GM23338 (cell line): ENCODE results near the gene AOC3. TPM values are rescaled to one million over a fixed set of nuclear protein-coding genes. Genes with fewer than 3 reads are reported as not detected.

ENCODE experiments used
- ATAC-seq: fragments of 200-7000 bp; cut with Tn5 transposase; 3 replicates; pipeline ENCODE4 v1.9.1; 2020
- DNase-seq: peaks from one replicate; pipeline ENCODE4 v3.0.0-alpha.2; 2015; ENCODE audit warnings: low spot score
- H2AFZ ChIP-seq: fragments of 200-600 bp; sonication (generic); 2 replicates; pipeline ENCODE4 v1.8.0; 2016; ENCODE audit warnings: antibody characterized with exemption, mild to moderate bottlenecking, moderate library complexity
- H3F3A ChIP-seq: fragments of 200-600 bp; sonication (generic); replicated peaks from 2 replicates; pipeline ENCODE4 v1.8.0; 2017; ENCODE audit warnings: antibody characterized with exemption, mixed run types, low read depth
- H3K27ac ChIP-seq: fragments of 200-600 bp; sonication (generic); 2 replicates; pipeline ENCODE4 v1.6.1; 2016; ENCODE audit warnings: low read depth
- H3K27me3 ChIP-seq: fragments of 200-600 bp; sonication (generic); 2 replicates; pipeline ENCODE4 v1.8.0; 2016; ENCODE audit warnings: mild to moderate bottlenecking, mixed run types, moderate library complexity; ENCODE audit not compliant: insufficient read depth
- H3K36me3 ChIP-seq: fragments of 200-600 bp; sonication (generic); 2 replicates; pipeline ENCODE4 v1.8.0; 2016; ENCODE audit warnings: mild to moderate bottlenecking; ENCODE audit not compliant: insufficient read depth
- H3K4me1 ChIP-seq: fragments of 200-600 bp; sonication (generic); 2 replicates; pipeline ENCODE4 v1.8.0; 2016; ENCODE audit warnings: mild to moderate bottlenecking, moderate library complexity; ENCODE audit not compliant: insufficient read depth
- H3K4me2 ChIP-seq: fragments of 200-600 bp; sonication (generic); 2 replicates; pipeline ENCODE4 v1.7.1; 2017; ENCODE audit warnings: mixed run types
- H3K4me3 ChIP-seq: fragments of 200-600 bp; sonication (generic); 2 replicates; pipeline ENCODE4 v1.6.1; 2016; ENCODE audit warnings: mixed run types
- H3K79me2 ChIP-seq: fragments of 200-600 bp; sonication (generic); replicated peaks from 2 replicates; pipeline ENCODE4 v1.8.0; 2017; ENCODE audit warnings: mild to moderate bottlenecking; ENCODE audit not compliant: insufficient read depth
- H3K9me2 ChIP-seq: fragments of 200-600 bp; sonication (generic); 2 replicates; pipeline ENCODE4 v1.8.0; 2017; ENCODE audit not compliant: insufficient read depth
- H4K20me1 ChIP-seq: fragments of 200-600 bp; sonication (generic); replicated peaks from 2 replicates; pipeline ENCODE4 v1.8.0; 2017; ENCODE audit warnings: mild to moderate bottlenecking; ENCODE audit not compliant: insufficient read depth
- H3K27ac Mint-ChIP-seq: 2 replicates; pipeline ENCODE4 v1.8.0; 2020; ENCODE audit warnings: inconsistent platforms, mild to moderate bottlenecking, moderate library complexity, mixed read lengths
- H3K27me3 Mint-ChIP-seq: 3 replicates; pipeline ENCODE4 v1.8.0; 2022; ENCODE audit warnings: low read depth, mild to moderate bottlenecking, moderate library complexity, mixed read lengths, inconsistent platforms; ENCODE audit not compliant: insufficient read depth, poor library complexity
- H3K36me3 Mint-ChIP-seq: 3 replicates; pipeline ENCODE4 v1.8.0; 2021; ENCODE audit warnings: low read depth, mild to moderate bottlenecking, inconsistent platforms, moderate library complexity, mixed read lengths
- H3K4me1 Mint-ChIP-seq: 3 replicates; pipeline ENCODE4 v1.8.0; 2020; ENCODE audit warnings: mild to moderate bottlenecking, inconsistent platforms, mixed read lengths
- H3K4me3 Mint-ChIP-seq: 3 replicates; pipeline ENCODE4 v1.8.0; 2021; ENCODE audit warnings: moderate library complexity, mild to moderate bottlenecking, inconsistent platforms, mixed read lengths
- H3K9me3 Mint-ChIP-seq: 3 replicates; pipeline ENCODE4 v1.8.0; 2020; ENCODE audit warnings: moderate library complexity, mild to moderate bottlenecking, inconsistent platforms, mixed read lengths
- CREB1 ChIP-seq: fragments of 250-450 bp; sonication (Bioruptor Pico); IDR thresholded peaks from 2 replicates; pipeline ENCODE4 v1.5.0; 2020; ENCODE audit warnings: low read depth, mild to moderate bottlenecking, moderate library complexity
- EZH2 ChIP-seq: fragments of 200-600 bp; sonication (generic); IDR thresholded peaks from one replicate; pipeline ENCODE4 v1.8.0; 2017; ENCODE audit warnings: antibody characterized with exemption, mild to moderate bottlenecking, low read depth; ENCODE audit not compliant: unreplicated experiment
- JUNB ChIP-seq: IDR thresholded peaks from one replicate; pipeline ENCODE4 v1.6.1; 2016; ENCODE audit warnings: antibody characterized with exemption; ENCODE audit not compliant: unreplicated experiment
- NANOG ChIP-seq: IDR thresholded peaks from 2 replicates; pipeline ENCODE4 v1.6.1; 2016; ENCODE audit warnings: antibody characterized with exemption, borderline replicate concordance
- STAT1 ChIP-seq: IDR thresholded peaks from one replicate; pipeline ENCODE4 v1.6.1; 2016; ENCODE audit warnings: antibody characterized with exemption; ENCODE audit not compliant: unreplicated experiment
- ZNF114 ChIP-seq: fragments of 250-450 bp; sonication (Bioruptor Pico); IDR thresholded peaks from 2 replicates; pipeline ENCODE4 v1.5.0; 2020; ENCODE audit warnings: mild to moderate bottlenecking, moderate library complexity
- ZNF331 ChIP-seq: fragments of 250-450 bp; sonication (Bioruptor Pico); IDR thresholded peaks from 2 replicates; pipeline ENCODE4 v1.5.0; 2020; ENCODE audit warnings: low read depth, mild to moderate bottlenecking, moderate library complexity
- polyA plus RNA-seq: library from polyadenylated mRNA; unstranded; fragments of >200 nt; fragmentation: Nextera tagmentation; extraction: Ambion mirVana; gene quantifications from 2 replicates; pipeline ENCODE4 v1.2.1, GENCODE V29; 2016
- total RNA-seq: library from RNA; depleted of rRNA; stranded (reverse); fragments of >200 nt; shearing (Covaris generic); gene quantifications from 2 replicates; pipeline ENCODE4 v1.2.3, GENCODE V29; 2014
- TF ChIP-seq, protein P1 (sequence below): IDR thresholded peaks from one replicate; pipeline ENCODE4 v1.6.1; 2018; ENCODE audit warnings: antibody characterized with exemption; ENCODE audit not compliant: unreplicated experiment
- TF ChIP-seq, protein P2 (sequence below): IDR thresholded peaks from 2 replicates; pipeline ENCODE4 v1.6.1; 2016; ENCODE audit warnings: antibody characterized with exemption

Gene AOC3
- total and polyA plus RNA-seq, 2 experiments from 2014 or later: 1.4 to 1.7 TPM

DNA sequence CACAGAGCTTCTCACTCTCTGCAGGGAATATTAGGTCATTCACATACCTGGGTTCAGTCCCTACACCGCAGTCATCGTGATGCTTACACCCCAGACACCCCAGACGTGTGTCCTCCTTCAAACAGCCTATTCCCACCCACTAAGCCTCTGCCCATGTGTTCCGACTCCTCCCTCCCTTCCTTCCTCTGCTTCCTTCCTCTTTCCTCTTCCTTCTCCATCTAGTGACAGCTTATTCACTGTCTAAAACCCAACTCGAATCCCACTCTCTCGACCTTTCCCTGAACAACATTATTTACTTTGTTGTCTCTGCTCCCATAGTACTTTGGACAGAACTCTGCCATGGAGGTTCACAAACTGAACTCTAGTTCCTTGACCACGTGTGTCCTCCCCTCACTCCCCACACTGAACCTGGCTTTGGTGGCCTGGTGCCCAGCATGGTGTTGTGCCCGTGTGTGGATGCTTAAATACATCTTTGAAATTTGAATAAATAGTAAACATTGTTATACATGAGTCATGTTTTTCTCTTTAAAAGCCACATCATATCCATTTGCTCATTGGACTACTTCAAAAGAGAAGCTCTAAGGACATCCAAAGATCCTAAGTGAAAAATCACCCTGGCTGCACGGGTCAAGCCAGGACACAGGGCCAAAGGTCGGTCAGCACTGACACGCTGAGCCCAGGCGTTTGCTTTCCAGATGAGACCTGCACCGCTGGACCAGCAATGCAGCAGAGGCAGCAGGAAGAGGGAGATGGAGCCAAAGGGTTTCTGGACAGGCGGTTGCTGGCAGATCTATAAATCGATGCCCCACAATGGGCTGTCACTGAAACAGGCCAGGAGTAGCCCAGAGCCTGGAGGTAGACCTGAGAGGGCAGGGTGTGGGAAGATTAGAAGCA lies 35.5 kb downstream of the AOC3 start:
- no peak overlapping the region for H3K4me3 ChIP-seq
- H3K27ac ChIP-seq: no peak overlapping the region
- H3K27me3 Mint-ChIP-seq: peaks cover 3% of the 10 kb centered on the region
- H3K79me2 ChIP-seq: no peaks in the 10 kb centered on the region
- H3K36me3 Mint-ChIP-seq: no peaks in the 10 kb centered on the region
- H3F3A ChIP-seq: no peaks in the 10 kb centered on the region
- no peak overlapping the region for H3K27ac Mint-ChIP-seq
- no peaks in the 10 kb centered on the region for H3K27me3 ChIP-seq
- TF ChIP-seq ZNF331 (CRISPR knock-in tag) (no peak), CREB1 (CRISPR knock-in tag) (no peak), JUNB (no peak), NANOG (no peak)
- TF ChIP-seq, protein P1, sequence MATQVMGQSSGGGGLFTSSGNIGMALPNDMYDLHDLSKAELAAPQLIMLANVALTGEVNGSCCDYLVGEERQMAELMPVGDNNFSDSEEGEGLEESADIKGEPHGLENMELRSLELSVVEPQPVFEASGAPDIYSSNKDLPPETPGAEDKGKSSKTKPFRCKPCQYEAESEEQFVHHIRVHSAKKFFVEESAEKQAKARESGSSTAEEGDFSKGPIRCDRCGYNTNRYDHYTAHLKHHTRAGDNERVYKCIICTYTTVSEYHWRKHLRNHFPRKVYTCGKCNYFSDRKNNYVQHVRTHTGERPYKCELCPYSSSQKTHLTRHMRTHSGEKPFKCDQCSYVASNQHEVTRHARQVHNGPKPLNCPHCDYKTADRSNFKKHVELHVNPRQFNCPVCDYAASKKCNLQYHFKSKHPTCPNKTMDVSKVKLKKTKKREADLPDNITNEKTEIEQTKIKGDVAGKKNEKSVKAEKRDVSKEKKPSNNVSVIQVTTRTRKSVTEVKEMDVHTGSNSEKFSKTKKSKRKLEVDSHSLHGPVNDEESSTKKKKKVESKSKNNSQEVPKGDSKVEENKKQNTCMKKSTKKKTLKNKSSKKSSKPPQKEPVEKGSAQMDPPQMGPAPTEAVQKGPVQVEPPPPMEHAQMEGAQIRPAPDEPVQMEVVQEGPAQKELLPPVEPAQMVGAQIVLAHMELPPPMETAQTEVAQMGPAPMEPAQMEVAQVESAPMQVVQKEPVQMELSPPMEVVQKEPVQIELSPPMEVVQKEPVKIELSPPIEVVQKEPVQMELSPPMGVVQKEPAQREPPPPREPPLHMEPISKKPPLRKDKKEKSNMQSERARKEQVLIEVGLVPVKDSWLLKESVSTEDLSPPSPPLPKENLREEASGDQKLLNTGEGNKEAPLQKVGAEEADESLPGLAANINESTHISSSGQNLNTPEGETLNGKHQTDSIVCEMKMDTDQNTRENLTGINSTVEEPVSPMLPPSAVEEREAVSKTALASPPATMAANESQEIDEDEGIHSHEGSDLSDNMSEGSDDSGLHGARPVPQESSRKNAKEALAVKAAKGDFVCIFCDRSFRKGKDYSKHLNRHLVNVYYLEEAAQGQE: no peak
- TF ChIP-seq, protein P2, sequence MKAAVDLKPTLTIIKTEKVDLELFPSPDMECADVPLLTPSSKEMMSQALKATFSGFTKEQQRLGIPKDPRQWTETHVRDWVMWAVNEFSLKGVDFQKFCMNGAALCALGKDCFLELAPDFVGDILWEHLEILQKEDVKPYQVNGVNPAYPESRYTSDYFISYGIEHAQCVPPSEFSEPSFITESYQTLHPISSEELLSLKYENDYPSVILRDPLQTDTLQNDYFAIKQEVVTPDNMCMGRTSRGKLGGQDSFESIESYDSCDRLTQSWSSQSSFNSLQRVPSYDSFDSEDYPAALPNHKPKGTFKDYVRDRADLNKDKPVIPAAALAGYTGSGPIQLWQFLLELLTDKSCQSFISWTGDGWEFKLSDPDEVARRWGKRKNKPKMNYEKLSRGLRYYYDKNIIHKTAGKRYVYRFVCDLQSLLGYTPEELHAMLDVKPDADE: no peak
- 0 out of 2 replicates have a peak, but pooled peaks cover 4% of the 10 kb centered on the region for H3K9me2 ChIP-seq
- no peak overlapping the region for H3K4me3 Mint-ChIP-seq
- peaks cover 6% of the 10 kb centered on the region for H3K4me1 Mint-ChIP-seq
- ATAC-seq (no peak), DNase-seq (no peak)
- peaks cover 4% of the 10 kb centered on the region; the same call in 1 of the 2 replicates for H3K4me1 ChIP-seq
- H4K20me1 ChIP-seq: no peaks in the 10 kb centered on the region
- no peak overlapping the region for H3K4me2 ChIP-seq
- H3K9me3 Mint-ChIP-seq: no peaks in the 10 kb centered on the region
- no peaks in the 10 kb centered on the region for H3K36me3 ChIP-seq
- no peak overlapping the region for H2AFZ ChIP-seq

DNA sequence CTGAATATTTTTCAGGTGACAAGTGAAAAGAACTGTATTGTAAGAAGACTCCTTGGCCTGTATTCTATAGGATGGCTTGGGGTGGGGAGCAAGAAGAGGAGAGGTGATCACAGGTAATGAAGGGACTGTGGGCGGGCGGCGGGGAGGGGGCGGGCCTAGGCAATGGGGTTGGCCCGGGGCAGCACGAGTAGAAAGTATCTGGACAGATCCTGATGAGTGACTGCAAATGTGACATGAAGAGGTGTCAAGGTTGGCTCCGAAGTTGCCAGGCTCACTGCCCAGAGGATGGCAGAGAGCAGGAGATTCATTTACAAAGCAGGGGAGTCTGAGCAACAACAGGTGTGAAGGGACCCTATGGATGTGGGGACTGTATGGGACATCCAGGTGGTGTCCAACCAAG lies 38.8 kb downstream of the AOC3 start:
- no peaks in the 10 kb centered on the region for H3F3A ChIP-seq
- Mint-ChIP-seq H3K4me1 (peaks cover 14% of the 10 kb centered on the region), H3K9me3 (no peaks in the 10 kb centered on the region)
- no peak for TF ChIP-seq EZH2
- TF ChIP-seq STAT1: no peak
- TF ChIP-seq NANOG: no peak
- TF ChIP-seq, protein P1: no peak
- TF ChIP-seq CREB1 (CRISPR knock-in tag): no peak
- TF ChIP-seq ZNF114 (CRISPR knock-in tag): no peak

More for the DNA sequence above, 38.8 kb downstream of the AOC3 start:
- Histone ChIP-seq H3K9me2 (0 out of 2 replicates have a peak, but pooled peaks cover 4% of the 10 kb centered on the region), H4K20me1 (no peaks in the 10 kb centered on the region), H3K27ac (no peak overlapping the region), H3K36me3 (no peaks in the 10 kb centered on the region), H3K79me2 (no peaks in the 10 kb centered on the region), H3K27me3 (no peaks in the 10 kb centered on the region), H3K4me2 (no peak overlapping the region), H3K4me1 (peaks cover 17% of the 10 kb centered on the region), H2AFZ (0 out of 2 replicates have a peak overlapping the region, but pooled peaks have one; percentile 66), H3K4me3 (no peak overlapping the region)
- peaks cover 6% of the 10 kb centered on the region for H3K27me3 Mint-ChIP-seq
- H3K36me3 Mint-ChIP-seq: no peaks in the 10 kb centered on the region
- H3K4me3 Mint-ChIP-seq: no peak overlapping the region
- H3K27ac Mint-ChIP-seq: no peak overlapping the region
- ATAC-seq (no peak), DNase-seq (no peak)
